Measurements from ENCODE around the gene CASK. TPM values are rescaled to one million over a fixed set of nuclear protein-coding genes. Genes with fewer than 3 reads are reported as not detected.

Gene CASK
- total RNA-seq, 1 experiment from 2014 or later, result 10.9 TPM

GRCh38 chrX:41789374-41789773, 134.0 kb downstream of the CASK start:
- in situ Hi-C loops (cut with HindIII; ENCODE audit: low pct_unique_long_range_greater_than_20kb, low sequenced_read_pairs), result no loop called here

DNA sequence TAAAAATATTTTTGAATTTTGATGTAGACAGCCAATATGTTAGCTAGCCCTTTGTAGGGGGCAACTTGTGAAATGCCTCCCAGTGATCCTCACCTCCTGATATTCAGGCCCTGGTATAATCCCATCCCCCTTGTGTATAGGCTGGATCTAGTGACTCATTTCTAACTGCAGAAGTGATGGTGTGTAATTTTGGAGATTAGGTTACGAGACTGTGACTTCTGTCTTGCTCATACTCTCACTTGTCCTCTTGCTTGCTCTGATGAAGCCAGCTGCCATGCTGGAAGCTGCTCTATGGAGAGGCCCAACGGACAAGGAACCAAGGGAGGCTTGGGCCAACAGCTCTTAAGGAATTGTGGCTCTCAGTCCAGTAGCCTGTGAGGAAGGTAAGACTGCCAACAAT, 137.7 kb downstream of the CASK start:
- in situ Hi-C loops (cut with HindIII; ENCODE audit: low pct_unique_long_range_greater_than_20kb, low sequenced_read_pairs), result no loop called here
- no peak for DNase-seq (ENCODE audit: low read depth, low spot score)

More at GRCh38 chrX:41789374-41789773, 134.0 kb downstream of the CASK start:
- DNase-seq (ENCODE audit: low read depth, low spot score), result no peak

GRCh38 chrX:41781500-41781899, 141.9 kb downstream of the CASK start:
- in situ Hi-C loops (cut with HindIII; ENCODE audit: low pct_unique_long_range_greater_than_20kb, low sequenced_read_pairs), result no loop called here
- DNase-seq (ENCODE audit: low read depth, low spot score), result peak; percentile 48

- no peak for DNase-seq (ENCODE audit: low read depth, low spot score)
- in situ Hi-C loops (cut with HindIII; ENCODE audit: low pct_unique_long_range_greater_than_20kb, low sequenced_read_pairs), result no loop called here
Observed at GRCh38 chrX:41779941-41780340, 143.4 kb downstream of the CASK start.

DNA sequence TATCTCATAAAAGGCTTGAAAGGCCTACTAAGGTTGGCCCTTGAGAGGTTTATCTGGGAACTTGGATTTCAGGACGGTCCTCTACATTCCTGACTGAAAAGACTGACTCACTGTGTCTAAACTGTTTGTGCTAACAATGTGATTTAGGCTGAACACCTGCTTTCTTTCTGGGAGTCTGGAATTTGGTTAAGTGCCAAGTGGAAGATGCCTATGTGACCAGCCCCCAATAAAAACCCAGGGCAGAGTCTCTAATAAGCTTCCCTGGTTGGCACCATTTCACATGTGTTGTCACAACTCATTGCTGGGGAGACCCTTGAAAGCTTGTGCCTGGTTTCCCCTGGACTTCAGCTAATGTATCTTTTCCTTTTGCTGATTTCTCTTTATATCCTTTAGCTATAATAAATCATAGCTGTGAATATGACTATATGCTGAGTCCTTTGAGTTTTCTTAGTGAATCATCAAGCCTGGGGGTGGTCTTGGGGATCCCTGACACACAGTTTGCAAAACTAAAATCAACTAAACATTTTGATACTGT, 144.3 kb downstream of the CASK start:
- no peak for DNase-seq (ENCODE audit: low read depth, low spot score)
- in situ Hi-C loops (cut with HindIII; ENCODE audit: low pct_unique_long_range_greater_than_20kb, low sequenced_read_pairs), result no loop called here

- no peak for DNase-seq (ENCODE audit: low read depth, low spot score)
- in situ Hi-C loops (cut with HindIII; ENCODE audit: low pct_unique_long_range_greater_than_20kb, low sequenced_read_pairs), result no loop called here
Observed at GRCh38 chrX:41761702-41762101, 161.7 kb downstream of the CASK start.

- in situ Hi-C loops (cut with HindIII; ENCODE audit: low pct_unique_long_range_greater_than_20kb, low sequenced_read_pairs), result no loop called here
- DNase-seq (ENCODE audit: low read depth, low spot score), result no peak
Observed at GRCh38 chrX:41761169-41761568, 162.2 kb downstream of the CASK start.

GRCh38 chrX:41759817-41760216, 163.5 kb downstream of the CASK start:
- in situ Hi-C loops (cut with HindIII; ENCODE audit: low pct_unique_long_range_greater_than_20kb, low sequenced_read_pairs), result no loop called here
- peak; percentile 59 for DNase-seq (ENCODE audit: low read depth, low spot score)

DNA sequence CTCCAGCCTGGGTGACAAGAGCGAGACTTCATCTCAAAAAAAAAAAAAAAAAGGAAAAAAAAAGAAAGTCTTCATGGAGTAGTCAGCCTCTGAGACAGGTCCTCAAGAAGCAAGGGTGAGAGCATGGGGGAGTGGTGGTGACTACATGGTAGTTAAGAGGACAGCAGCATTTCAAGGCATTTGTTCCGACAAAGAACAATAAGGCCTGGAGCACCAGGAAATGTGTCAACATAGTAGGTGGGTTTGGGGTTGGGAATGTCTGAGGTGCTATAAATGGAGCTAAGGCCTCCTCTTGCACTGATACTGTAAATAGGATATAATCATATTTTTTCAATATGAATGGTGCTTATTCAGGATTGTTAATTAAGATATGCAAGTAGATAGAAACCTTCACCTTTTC, 165.0 kb downstream of the CASK start:
- in situ Hi-C loops (cut with HindIII; ENCODE audit: low pct_unique_long_range_greater_than_20kb, low sequenced_read_pairs), result no loop called here
- DNase-seq (ENCODE audit: low read depth, low spot score), result no peak

GRCh38 chrX:41750716-41751115, 172.6 kb downstream of the CASK start:
- in situ Hi-C loops (cut with HindIII; ENCODE audit: low pct_unique_long_range_greater_than_20kb, low sequenced_read_pairs), result no loop called here
- DNase-seq (ENCODE audit: low read depth, low spot score), result no peak

DNA sequence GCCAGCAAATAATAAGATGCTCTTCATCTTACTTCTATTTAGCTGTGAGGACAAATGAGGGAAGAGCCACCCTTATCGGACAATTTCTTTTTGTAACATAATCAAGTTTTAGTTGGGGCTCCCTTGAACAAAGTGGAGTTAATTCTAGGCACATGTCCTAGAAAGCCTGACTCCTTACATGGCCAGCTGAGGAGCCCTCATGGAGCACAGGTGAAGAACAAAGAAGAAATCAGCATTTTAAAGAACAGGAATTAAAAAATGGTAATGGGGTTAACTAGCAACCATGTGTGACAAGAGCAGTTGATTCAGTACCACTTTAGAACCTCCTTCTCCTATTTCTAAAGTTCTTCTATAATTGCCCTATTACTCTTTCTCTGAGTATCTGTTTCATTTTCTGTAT, 183.5 kb downstream of the CASK start:
- in situ Hi-C loops (cut with HindIII; ENCODE audit: low pct_unique_long_range_greater_than_20kb, low sequenced_read_pairs), result no loop called here
- no peak for DNase-seq (ENCODE audit: low read depth, low spot score)

- no peak for DNase-seq (ENCODE audit: low read depth, low spot score)
- in situ Hi-C loops (cut with HindIII; ENCODE audit: low pct_unique_long_range_greater_than_20kb, low sequenced_read_pairs), result no loop called here
Observed at GRCh38 chrX:41737065-41737464, 186.3 kb downstream of the CASK start.

GRCh38 chrX:41734530-41734929, 188.8 kb downstream of the CASK start:
- in situ Hi-C loops (cut with HindIII; ENCODE audit: low pct_unique_long_range_greater_than_20kb, low sequenced_read_pairs), result no loop called here
- DNase-seq (ENCODE audit: low read depth, low spot score), result peak; percentile 45

DNA sequence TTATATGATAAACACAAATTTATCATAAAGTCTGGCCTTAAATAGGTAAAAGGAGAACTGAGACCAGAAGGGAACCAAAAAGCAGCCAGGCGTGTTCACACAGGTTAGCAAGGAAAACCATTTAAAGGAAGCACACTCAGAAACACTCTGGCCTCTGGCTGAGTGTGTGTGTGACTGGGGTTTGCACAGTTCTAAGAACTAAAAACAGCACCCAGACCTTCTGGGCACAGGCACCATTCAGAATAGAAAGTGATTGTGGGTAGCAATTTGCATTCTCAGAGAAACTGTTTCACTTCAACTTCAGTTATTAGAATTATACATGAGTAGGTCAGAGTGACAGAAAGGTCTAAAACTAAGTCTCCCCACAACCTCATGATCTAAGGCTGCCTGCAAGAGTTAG, 189.4 kb downstream of the CASK start:
- no peak for DNase-seq (ENCODE audit: low read depth, low spot score)
- in situ Hi-C loops (cut with HindIII; ENCODE audit: low pct_unique_long_range_greater_than_20kb, low sequenced_read_pairs), result no loop called here

DNA sequence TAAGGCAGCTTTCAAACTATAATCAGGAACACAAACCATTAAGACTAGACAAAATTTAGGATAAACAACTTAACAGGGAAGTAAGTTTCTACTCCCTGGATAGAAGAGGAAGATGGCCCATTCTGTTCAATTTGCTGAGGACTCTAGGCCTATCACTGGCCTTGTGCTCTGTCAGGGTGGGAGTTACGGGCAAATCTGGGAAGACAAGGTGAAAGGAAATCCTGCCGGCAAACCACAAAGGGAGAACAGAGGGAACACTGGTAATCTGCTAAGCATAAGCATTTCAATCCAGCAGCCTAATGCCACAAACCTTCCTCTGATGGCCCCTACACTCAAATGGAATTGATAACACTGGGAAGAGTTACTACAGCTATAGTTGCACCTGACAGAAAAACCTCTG, 191.1 kb downstream of the CASK start:
- in situ Hi-C loops (cut with HindIII; ENCODE audit: low pct_unique_long_range_greater_than_20kb, low sequenced_read_pairs), result no loop called here

DNA sequence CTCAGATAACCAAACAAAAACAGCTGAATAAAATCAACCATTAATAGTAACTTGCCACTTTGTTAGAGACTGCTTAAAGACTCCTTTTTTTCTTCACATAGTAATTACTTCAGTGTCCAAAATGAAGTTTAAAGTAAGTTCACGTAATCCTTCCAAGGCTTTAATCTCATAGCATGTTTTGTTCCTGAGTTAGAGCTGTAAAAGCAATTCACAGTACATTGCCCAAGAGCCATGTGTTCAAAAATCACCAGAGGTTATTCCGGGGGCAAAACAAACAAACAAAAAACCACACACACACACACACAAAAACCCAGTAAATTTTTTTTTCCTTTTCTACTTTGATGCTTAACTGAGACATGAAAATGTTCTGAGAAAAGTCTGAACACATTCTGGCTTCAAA, 193.3 kb downstream of the CASK start:
- DNase-seq (ENCODE audit: low read depth, low spot score), result no peak
- in situ Hi-C loops (cut with HindIII; ENCODE audit: low pct_unique_long_range_greater_than_20kb, low sequenced_read_pairs), result no loop called here

More for the DNA sequence above, 191.1 kb downstream of the CASK start:
- DNase-seq (ENCODE audit: low read depth, low spot score), result no peak

GRCh38 chrX:41728125-41728524, 195.2 kb downstream of the CASK start:
- DNase-seq (ENCODE audit: low read depth, low spot score), result no peak
- in situ Hi-C loops (cut with HindIII; ENCODE audit: low pct_unique_long_range_greater_than_20kb, low sequenced_read_pairs), result no loop called here

- in situ Hi-C loops (cut with HindIII; ENCODE audit: low pct_unique_long_range_greater_than_20kb, low sequenced_read_pairs), result no loop called here
- DNase-seq (ENCODE audit: low read depth, low spot score), result no peak
Observed at GRCh38 chrX:41723826-41724225, 199.5 kb downstream of the CASK start, which contains the start of gene GPR82. TSS of gene GPR82 (plus strand) at chrX:41724181. CDS start at chrX:41727027, 2,846 bp downstream.

GRCh38 chrX:41722816-41723618, 200.3 kb downstream of the CASK start:
- in situ Hi-C loops (cut with HindIII; ENCODE audit: low pct_unique_long_range_greater_than_20kb, low sequenced_read_pairs), result no loop called here
- DNase-seq (ENCODE audit: low read depth, low spot score), result no peak

All from SK-MEL-5 (cell line).